ENCODE data around the gene ACOXL. TPM values are rescaled to one million over a fixed set of nuclear protein-coding genes. Genes with fewer than 3 reads are reported as not detected.
"Not testable (repeated sequence)": the region's sequence is repeated elsewhere in the genome, so short reads cannot be mapped to it uniquely, and the experiment has no call there.

Gene ACOXL
- total RNA-seq, 1 donor: under 0.01 TPM

GRCh38 chr2:111030260-111030891, 298.0 kb downstream of the ACOXL start:
- DNase-seq (ENCODE audit: low read depth in 2 of 3, low spot score in 2 of 3): no peak

- no peak for DNase-seq (ENCODE audit: low read depth in 2 of 3, low spot score in 2 of 3)
Observed at GRCh38 chr2:111030945-111031344, 298.6 kb downstream of the ACOXL start.

GRCh38 chr2:111031546-111032478, 299.4 kb downstream of the ACOXL start:
- DNase-seq (ENCODE audit: low read depth in 2 of 3, low spot score in 2 of 3): no peak

- DNase-seq (ENCODE audit: low read depth in 2 of 3, low spot score in 2 of 3): no peak
Observed at GRCh38 chr2:111032721-111033429, 300.5 kb downstream of the ACOXL start.

- DNase-seq (ENCODE audit: low read depth in 2 of 3, low spot score in 2 of 3): no peak
Observed at GRCh38 chr2:111034146-111034545, 301.8 kb downstream of the ACOXL start.

- no peak for DNase-seq (ENCODE audit: low read depth in 2 of 3, low spot score in 2 of 3)
Observed at GRCh38 chr2:111034606-111035005, 302.2 kb downstream of the ACOXL start.

- DNase-seq (ENCODE audit: low read depth in 2 of 3, low spot score in 2 of 3): no peak
Observed at GRCh38 chr2:111035830-111036441, 303.6 kb downstream of the ACOXL start.

GRCh38 chr2:111037128-111037527, 304.8 kb downstream of the ACOXL start:
- no peak for DNase-seq (ENCODE audit: low read depth in 2 of 3, low spot score in 2 of 3)

- DNase-seq (ENCODE audit: low read depth in 2 of 3, low spot score in 2 of 3): no peak
Observed at GRCh38 chr2:111039628-111040383, 307.4 kb downstream of the ACOXL start.

GRCh38 chr2:111041398-111042202, 309.2 kb downstream of the ACOXL start:
- DNase-seq (ENCODE audit: low read depth in 2 of 3, low spot score in 2 of 3): no peak

GRCh38 chr2:111042261-111042660, 309.9 kb downstream of the ACOXL start:
- no peak for DNase-seq (ENCODE audit: low read depth in 2 of 3, low spot score in 2 of 3)

- DNase-seq (ENCODE audit: low read depth in 2 of 3, low spot score in 2 of 3): no peak
Observed at GRCh38 chr2:111042772-111043771, 310.7 kb downstream of the ACOXL start.

GRCh38 chr2:111044066-111044465, 311.7 kb downstream of the ACOXL start:
- DNase-seq (ENCODE audit: low read depth in 2 of 3, low spot score in 2 of 3): no peak

- DNase-seq (ENCODE audit: low read depth in 2 of 3, low spot score in 2 of 3): not testable (repeated sequence)
Observed at GRCh38 chr2:111045236-111045635, 312.9 kb downstream of the ACOXL start.

- no peak for DNase-seq (ENCODE audit: low read depth in 2 of 3, low spot score in 2 of 3)
Observed at GRCh38 chr2:111045771-111046444, 313.5 kb downstream of the ACOXL start.

GRCh38 chr2:111046670-111047069, 314.3 kb downstream of the ACOXL start:
- no peak for DNase-seq (ENCODE audit: low read depth in 2 of 3, low spot score in 2 of 3)
